Stimulated activated CD4-positive, alpha-beta T cell treated with anti-CD3 and anti-CD28 coated beads, Interleukin-4, amount 100 ng/mL, for 1 hour (primary cell): ENCODE data around the gene METTL1.

Experiments used
- DNase-seq: peaks from one replicate; pipeline ENCODE4 v3.0.0-alpha.2; 2020

METTL1 gene

GRCh38 chr12:57751788-57752667 lies 19.9 kb downstream of the METTL1 start, which contains the start of gene CDK4:
TSS of gene CDK4 (minus strand) at chr12:57752310. CDS start at chr12:57751717, 593 bp downstream.
- DNase-seq = peak; percentile 96

- no peak for DNase-seq
These were observed 20.5 kb downstream of the METTL1 start for GRCh38 chr12:57751432-57751787.

- no peak for DNase-seq
These were observed 21.1 kb downstream of the METTL1 start for GRCh38 chr12:57750561-57751431.

- DNase-seq = no peak
These were observed 22.8 kb downstream of the METTL1 start for GRCh38 chr12:57749061-57749460.

GRCh38 chr12:57746025-57746424 lies 25.9 kb downstream of the METTL1 start:
- no peak for DNase-seq

- no peak for DNase-seq
These were observed 26.4 kb downstream of the METTL1 start for GRCh38 chr12:57745485-57745881.

GRCh38 chr12:57744777-57745484 lies 27.0 kb downstream of the METTL1 start, which contains the start of gene TSPAN31:
TSS of gene TSPAN31 (plus strand) at chr12:57745039. CDS start at chr12:57745155, 116 bp downstream.
- peak; percentile 94 for DNase-seq

GRCh38 chr12:57744194-57744776 lies 27.6 kb downstream of the METTL1 start:
- DNase-seq = peak; percentile 71

GRCh38 chr12:57743769-57744168 lies 28.1 kb downstream of the METTL1 start:
- DNase-seq = no peak

- peak; percentile 70 for DNase-seq
These were observed 29.8 kb downstream of the METTL1 start for GRCh38 chr12:57741844-57742738.

- no peak for DNase-seq
These were observed 30.5 kb downstream of the METTL1 start for GRCh38 chr12:57741413-57741789.

- DNase-seq = peak; percentile 61
These were observed 31.1 kb downstream of the METTL1 start for GRCh38 chr12:57740656-57741412.

- no peak for DNase-seq
These were observed 31.9 kb downstream of the METTL1 start for GRCh38 chr12:57739914-57740538.

- no peak for DNase-seq
These were observed 32.5 kb downstream of the METTL1 start for GRCh38 chr12:57739387-57739786.

GRCh38 chr12:57738661-57739237 lies 33.2 kb downstream of the METTL1 start, which contains the start of gene AGAP2:
TSS of gene AGAP2 (minus strand) at chr12:57738742. CDS start at chr12:57738246, 496 bp downstream.
- DNase-seq = no peak

- no peak for DNase-seq
These were observed 34.1 kb downstream of the METTL1 start for GRCh38 chr12:57737467-57738460.

GRCh38 chr12:57736741-57737466 lies 35.0 kb downstream of the METTL1 start:
- no peak for DNase-seq
